BLaER1 treated with 17β-estradiol and CSF1 and Interleukin-3, amounts not matched to agents 10 nM and 100 nM (cell line): ENCODE measurements around the gene WFDC6.

Experiments used
- H3K27ac ChIP-seq, 11 experiments: shearing (Covaris generic); formaldehyde crosslinking; 2 replicates each; pipeline ENCODE4 v1.8.1; 2022
- H3K27me3 ChIP-seq, 11 experiments: shearing (Covaris generic); formaldehyde crosslinking; 2 replicates each; pipeline ENCODE4 v1.8.1; 2022
- H3K36me3 ChIP-seq, 11 experiments: shearing (Covaris generic); formaldehyde crosslinking; 2 replicates each; pipeline ENCODE4 v1.8.1; 2022
- H3K4me1 ChIP-seq, 10 experiments: shearing (Covaris generic); formaldehyde crosslinking; 2 replicates each; pipeline ENCODE4 v1.8.1; 2022
- H3K4me2 ChIP-seq, 11 experiments: shearing (Covaris generic); formaldehyde crosslinking; 2 replicates each; pipeline ENCODE4 v1.8.1; 2022
- H3K4me3 ChIP-seq, 10 experiments: shearing (Covaris generic); formaldehyde crosslinking; 2 replicates each; pipeline ENCODE4 v1.8.1; 2022
- H3K9ac ChIP-seq, 11 experiments: shearing (Covaris generic); formaldehyde crosslinking; 2 replicates each; pipeline ENCODE4 v1.8.1; 2022
- H3K9me3 ChIP-seq, 11 experiments: shearing (Covaris generic); formaldehyde crosslinking; replicated peaks in 1 of 11; 2 replicates each; pipeline ENCODE4 v1.8.1; 2022
- H4K20me1 ChIP-seq, 11 experiments: shearing (Covaris generic); formaldehyde crosslinking; 2 replicates each; pipeline ENCODE4 v1.8.1; 2022
- Cebpa-rat ChIP-seq, 11 experiments: shearing (Covaris generic); IDR thresholded peaks; 2 replicates each; pipeline ENCODE4 v1.8.1; 2022

The WFDC6 gene

GRCh38 chr20:45506398-45506797 is 32.9 kb downstream of the WFDC6 start:
- no peaks in the 10 kb centered on the region for H3K27me3 ChIP-seq
- H3K9me3 ChIP-seq = no peaks in the 10 kb centered on the region
- no peak overlapping the region for H3K4me3 ChIP-seq
- no peaks in the 10 kb centered on the region; a peak in 2 of 20 replicates for H3K4me1 ChIP-seq
- H4K20me1 ChIP-seq = no peaks in the 10 kb centered on the region
- no peak overlapping the region for H3K27ac ChIP-seq
- H3K9ac ChIP-seq = no peak overlapping the region
- H3K36me3 ChIP-seq = no peaks in the 10 kb centered on the region
- no peak for TF ChIP-seq Cebpa-rat (IDR thresholded peaks at IDR 0.05)
- H3K4me2 ChIP-seq = no peak overlapping the region

- Histone ChIP-seq H3K9ac (no peak overlapping the region), H3K4me1 (peaks cover 0 to 16% (median 7%) of the 10 kb centered on the region in 10 experiments; a peak in 12 of 20 replicates), H4K20me1 (no peaks in the 10 kb centered on the region; a peak in 1 of 22 replicates), H3K4me2 (no peak overlapping the region), H3K27me3 (no peaks in the 10 kb centered on the region), H3K4me3 (no peak overlapping the region), H3K36me3 (no peaks in the 10 kb centered on the region), H3K27ac (no peak overlapping the region), H3K9me3 (no peaks in the 10 kb centered on the region)
- TF ChIP-seq Cebpa-rat (IDR thresholded peaks at IDR 0.05) = no peak
These were observed 35.9 kb downstream of the WFDC6 start for GRCh38 chr20:45503403-45503802.

- H3K4me1 ChIP-seq = peaks cover 0 to 22% (median 10%) of the 10 kb centered on the region in 10 experiments; a peak in 12 of 20 replicates
- no peak overlapping the region for H3K27ac ChIP-seq
- no peak overlapping the region for H3K9ac ChIP-seq
- TF ChIP-seq Cebpa-rat (IDR thresholded peaks at IDR 0.05) = no peak
- H3K9me3 ChIP-seq = no peaks in the 10 kb centered on the region
- no peaks in the 10 kb centered on the region for H3K27me3 ChIP-seq
- no peak overlapping the region for H3K4me2 ChIP-seq
- H3K4me3 ChIP-seq = no peak overlapping the region
- no peaks in the 10 kb centered on the region for H3K36me3 ChIP-seq
- no peaks in the 10 kb centered on the region; a peak in 1 of 22 replicates for H4K20me1 ChIP-seq
These were observed 36.7 kb downstream of the WFDC6 start for GRCh38 chr20:45502561-45502960.

DNA sequence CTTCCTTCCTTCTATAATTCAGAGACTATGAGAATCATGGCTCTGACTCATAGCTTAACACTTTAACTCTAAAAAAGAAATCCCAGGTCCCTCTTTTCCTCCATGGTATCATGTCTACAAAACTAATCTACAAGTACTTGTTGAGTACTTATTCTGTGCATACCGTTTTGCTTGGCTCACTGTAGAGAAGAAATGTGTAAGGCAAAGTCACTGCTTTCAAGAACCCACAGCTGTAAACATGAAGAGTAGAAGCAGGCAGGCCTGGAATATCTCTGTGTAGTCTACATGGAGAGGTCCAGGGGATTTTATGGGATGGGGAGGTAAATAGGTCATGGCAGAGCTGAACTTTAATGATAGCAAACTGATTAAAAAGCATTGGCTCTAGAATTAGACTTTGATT is 37.7 kb downstream of the WFDC6 start:
- no peak overlapping the region for H3K27ac ChIP-seq
- no peaks in the 10 kb centered on the region for H3K9me3 ChIP-seq
- no peaks in the 10 kb centered on the region; a peak in 1 of 22 replicates for H4K20me1 ChIP-seq
- H3K4me1 ChIP-seq = peaks cover 0 to 22% (median 10%) of the 10 kb centered on the region in 10 experiments; a peak in 10 of 20 replicates
- H3K36me3 ChIP-seq = no peaks in the 10 kb centered on the region
- H3K4me2 ChIP-seq = no peak overlapping the region
- H3K9ac ChIP-seq = no peak overlapping the region
- TF ChIP-seq Cebpa-rat (IDR thresholded peaks at IDR 0.05) = no peak
- H3K4me3 ChIP-seq = no peak overlapping the region
- H3K27me3 ChIP-seq = no peaks in the 10 kb centered on the region

- no peaks in the 10 kb centered on the region for H3K9me3 ChIP-seq
- no peak overlapping the region for H3K9ac ChIP-seq
- H3K4me3 ChIP-seq = no peak overlapping the region
- peaks cover 0 to 22% (median 10%) of the 10 kb centered on the region in 10 experiments; a peak in 10 of 20 replicates for H3K4me1 ChIP-seq
- TF ChIP-seq Cebpa-rat (IDR thresholded peaks at IDR 0.05) = no peak
- no peaks in the 10 kb centered on the region for H3K36me3 ChIP-seq
- no peaks in the 10 kb centered on the region for H3K27me3 ChIP-seq
- peak overlapping the region in 2 of 11 experiments; percentile 44 to 58; a peak in 2 of 22 replicates for H3K4me2 ChIP-seq
- H4K20me1 ChIP-seq = no peaks in the 10 kb centered on the region; a peak in 1 of 22 replicates
- no peak overlapping the region for H3K27ac ChIP-seq
These were observed 39.3 kb downstream of the WFDC6 start for GRCh38 chr20:45500022-45500421.

GRCh38 chr20:45497971-45498494 is 41.2 kb downstream of the WFDC6 start:
- no peak overlapping the region for H3K4me3 ChIP-seq
- no peak overlapping the region for H3K9ac ChIP-seq
- no peak for TF ChIP-seq Cebpa-rat (IDR thresholded peaks at IDR 0.05)
- H3K36me3 ChIP-seq = no peaks in the 10 kb centered on the region
- no peaks in the 10 kb centered on the region; a peak in 1 of 22 replicates for H4K20me1 ChIP-seq
- no peaks in the 10 kb centered on the region for H3K9me3 ChIP-seq
- H3K27ac ChIP-seq = no peak overlapping the region
- H3K27me3 ChIP-seq = no peaks in the 10 kb centered on the region
- H3K4me1 ChIP-seq = peaks cover 0 to 22% (median 10%) of the 10 kb centered on the region in 10 experiments; a peak in 10 of 20 replicates
- peak overlapping the region in 5 of 11 experiments; percentile 30 to 64 (median 44); a peak in 7 of 22 replicates for H3K4me2 ChIP-seq

DNA sequence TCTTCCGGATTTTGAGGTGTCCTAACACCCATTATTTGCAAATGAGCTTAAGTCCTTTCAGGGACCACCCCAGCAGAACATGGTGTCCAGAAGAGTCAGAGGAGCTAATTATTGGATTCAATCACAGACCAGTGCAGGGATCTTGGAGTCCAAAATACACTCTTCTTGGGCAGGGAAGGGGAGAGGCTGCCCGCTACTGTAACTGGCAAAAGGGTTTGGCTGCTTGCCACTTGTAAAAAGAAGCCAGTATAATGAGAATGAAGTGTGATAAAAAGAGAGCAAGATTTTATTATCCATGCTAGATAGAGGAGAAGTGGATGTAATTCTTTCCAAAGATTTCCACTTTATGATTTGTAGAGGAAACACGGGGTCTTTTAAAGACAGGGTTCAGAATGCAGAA is 43.1 kb downstream of the WFDC6 start:
- Histone ChIP-seq H3K27ac (no peak overlapping the region), H3K4me2 (no peak overlapping the region), H3K9me3 (no peaks in the 10 kb centered on the region), H3K4me3 (no peak overlapping the region), H3K9ac (no peak overlapping the region), H4K20me1 (no peaks in the 10 kb centered on the region; a peak in 1 of 22 replicates), H3K36me3 (no peaks in the 10 kb centered on the region), H3K4me1 (peaks cover 0 to 22% (median 10%) of the 10 kb centered on the region in 10 experiments; a peak in 10 of 20 replicates), H3K27me3 (no peaks in the 10 kb centered on the region)
- TF ChIP-seq Cebpa-rat (IDR thresholded peaks at IDR 0.05) = no peak

DNA sequence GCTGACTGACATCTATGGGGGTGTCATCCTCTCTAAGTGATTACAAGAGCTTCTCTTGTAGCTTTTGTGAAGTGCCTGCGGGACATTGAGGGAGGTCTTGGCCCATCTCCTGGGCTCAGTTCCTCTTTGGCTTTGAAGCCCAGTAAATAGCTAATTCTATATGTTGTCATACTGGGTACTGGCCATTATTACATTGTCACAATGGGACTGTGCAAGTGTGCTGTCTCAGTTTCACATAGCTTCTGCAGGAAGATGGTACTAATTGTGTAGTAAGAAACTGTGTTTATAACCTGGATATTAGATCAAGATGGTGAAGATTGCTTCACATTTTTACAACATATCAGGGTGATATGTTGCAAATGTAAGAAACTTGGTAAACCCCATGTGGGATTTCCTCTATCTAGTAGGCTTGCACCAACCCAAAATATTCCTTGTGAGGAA is 43.8 kb downstream of the WFDC6 start:
- Histone ChIP-seq H3K27ac (no peak overlapping the region), H3K9me3 (no peaks in the 10 kb centered on the region), H3K4me1 (peaks cover 0 to 22% (median 10%) of the 10 kb centered on the region in 10 experiments; a peak in 10 of 20 replicates), H3K4me2 (no peak overlapping the region), H4K20me1 (no peaks in the 10 kb centered on the region; a peak in 1 of 22 replicates), H3K4me3 (no peak overlapping the region), H3K9ac (no peak overlapping the region), H3K36me3 (no peaks in the 10 kb centered on the region), H3K27me3 (no peaks in the 10 kb centered on the region)
- no peak for TF ChIP-seq Cebpa-rat (IDR thresholded peaks at IDR 0.05)

DNA sequence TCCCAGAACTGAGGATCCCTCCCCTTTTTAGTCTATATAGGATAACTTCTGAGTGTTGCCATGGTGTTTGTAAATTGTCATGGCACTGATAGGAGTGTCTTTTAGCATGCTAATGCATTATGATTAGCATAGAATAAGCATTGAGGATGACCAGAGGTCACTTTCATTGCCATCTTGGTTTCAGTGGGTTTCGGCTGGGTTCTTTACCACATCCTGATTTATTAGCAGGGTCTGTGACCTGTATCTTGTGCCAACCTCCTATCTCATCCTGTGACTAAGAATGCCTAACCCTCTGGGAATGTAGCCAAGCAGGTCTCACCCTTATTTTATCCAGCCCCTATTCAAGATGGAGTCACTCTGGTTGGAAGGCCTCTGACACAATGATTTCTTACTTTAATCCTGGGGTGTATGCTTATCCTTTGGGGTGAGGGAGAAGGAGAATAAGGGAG is 50.2 kb downstream of the WFDC6 start:
- no peaks in the 10 kb centered on the region for H3K4me1 ChIP-seq
- no peaks in the 10 kb centered on the region for H3K36me3 ChIP-seq
- TF ChIP-seq Cebpa-rat (IDR thresholded peaks at IDR 0.05) = no peak

DNA sequence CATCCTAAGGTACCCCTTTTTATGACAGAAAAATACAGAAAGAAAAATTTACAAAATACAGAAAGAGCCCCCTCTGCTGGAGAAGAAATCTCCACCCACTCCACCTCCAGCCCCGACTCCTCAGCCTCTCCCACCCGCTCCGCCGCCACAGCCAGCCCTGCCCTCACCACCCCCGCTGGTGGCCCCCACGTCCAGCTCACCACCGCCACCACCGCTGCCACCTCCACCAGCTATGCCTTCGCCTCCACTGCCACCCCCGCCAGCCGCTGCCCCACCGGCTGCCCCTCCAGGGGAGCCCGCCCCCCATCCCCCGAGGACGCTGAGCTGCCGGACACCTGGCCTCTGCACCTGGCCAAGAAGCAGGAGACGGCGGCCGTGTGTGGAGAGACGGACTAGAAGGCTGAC is 52.0 kb downstream of the WFDC6 start:
- Histone ChIP-seq H3K4me1 (no peaks in the 10 kb centered on the region), H4K20me1 (no peaks in the 10 kb centered on the region), H3K27ac (no peak overlapping the region), H3K36me3 (no peaks in the 10 kb centered on the region), H3K9me3 (no peaks in the 10 kb centered on the region), H3K27me3 (no peaks in the 10 kb centered on the region), H3K4me2 (no peak overlapping the region), H3K9ac (no peak overlapping the region), H3K4me3 (no peak overlapping the region)
- no peak for TF ChIP-seq Cebpa-rat (IDR thresholded peaks at IDR 0.05)

More for the DNA sequence above, 50.2 kb downstream of the WFDC6 start:
- no peak overlapping the region for H3K4me3 ChIP-seq
- H3K9ac ChIP-seq = no peak overlapping the region
- H3K9me3 ChIP-seq = no peaks in the 10 kb centered on the region
- no peaks in the 10 kb centered on the region for H3K27me3 ChIP-seq
- H4K20me1 ChIP-seq = no peaks in the 10 kb centered on the region
- H3K27ac ChIP-seq = no peak overlapping the region
- H3K4me2 ChIP-seq = no peak overlapping the region
